Body of pancreas (tissue), 4 donors: ENCODE data around the gene ZFP91.

Source experiments
- POLR2A ChIP-seq, 3 donors: fragments of 450-650 bp; IDR thresholded peaks; one replicate each; pipeline ENCODE4 v1.6.1; 2016; ENCODE audit warnings: antibody characterized with exemption in 3 of 3, mild to moderate bottlenecking in 2 of 3
- TF ChIP-seq, protein P1 (sequence below), 7 experiments: fragments of 450-650 bp in 4 of 7; fragments of 200-600 bp in 3 of 7; sonication (generic) in 3 of 7; IDR thresholded peaks; one replicate each; pipeline ENCODE4 v1.5.1; 2016 to 2019; ENCODE audit warnings: antibody characterized with exemption in 7 of 7

DNA sequence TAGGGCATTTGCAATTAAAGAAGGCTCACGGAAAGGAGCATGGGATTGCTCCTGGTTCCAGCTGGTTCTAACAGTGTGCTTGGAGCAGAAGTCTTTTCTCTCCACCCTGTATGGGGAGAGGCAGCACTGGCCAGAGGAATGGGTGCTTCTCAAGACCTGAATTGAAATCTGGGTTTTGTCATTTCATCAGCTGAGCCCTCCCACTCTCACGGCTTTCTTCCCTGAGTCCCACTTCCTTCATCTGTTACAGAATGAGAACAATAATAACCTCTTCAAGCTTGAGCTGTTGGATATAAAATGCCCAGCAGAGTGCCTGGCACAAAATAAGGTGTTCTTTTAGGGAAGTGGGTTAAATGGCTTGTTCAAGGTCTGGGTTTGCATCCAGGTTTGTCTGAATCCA is 60.8 kb downstream of the ZFP91 start:
- TF ChIP-seq, protein P1, sequence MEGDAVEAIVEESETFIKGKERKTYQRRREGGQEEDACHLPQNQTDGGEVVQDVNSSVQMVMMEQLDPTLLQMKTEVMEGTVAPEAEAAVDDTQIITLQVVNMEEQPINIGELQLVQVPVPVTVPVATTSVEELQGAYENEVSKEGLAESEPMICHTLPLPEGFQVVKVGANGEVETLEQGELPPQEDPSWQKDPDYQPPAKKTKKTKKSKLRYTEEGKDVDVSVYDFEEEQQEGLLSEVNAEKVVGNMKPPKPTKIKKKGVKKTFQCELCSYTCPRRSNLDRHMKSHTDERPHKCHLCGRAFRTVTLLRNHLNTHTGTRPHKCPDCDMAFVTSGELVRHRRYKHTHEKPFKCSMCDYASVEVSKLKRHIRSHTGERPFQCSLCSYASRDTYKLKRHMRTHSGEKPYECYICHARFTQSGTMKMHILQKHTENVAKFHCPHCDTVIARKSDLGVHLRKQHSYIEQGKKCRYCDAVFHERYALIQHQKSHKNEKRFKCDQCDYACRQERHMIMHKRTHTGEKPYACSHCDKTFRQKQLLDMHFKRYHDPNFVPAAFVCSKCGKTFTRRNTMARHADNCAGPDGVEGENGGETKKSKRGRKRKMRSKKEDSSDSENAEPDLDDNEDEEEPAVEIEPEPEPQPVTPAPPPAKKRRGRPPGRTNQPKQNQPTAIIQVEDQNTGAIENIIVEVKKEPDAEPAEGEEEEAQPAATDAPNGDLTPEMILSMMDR (IDR thresholded peaks at IDR 0.05), result no peak
- TF ChIP-seq POLR2A (IDR thresholded peaks at IDR 0.05), result no peak
